Osteocyte (in vitro differentiated cells): ENCODE data around the gene NXPH1. TPM values are rescaled to one million over a fixed set of nuclear protein-coding genes. Genes with fewer than 3 reads are reported as not detected.
"Not testable (repeated sequence)": the region's sequence is repeated elsewhere in the genome, so short reads cannot be mapped to it uniquely, and the experiment has no call there.

ENCODE experiments used
- DNase-seq: peaks from one replicate; pipeline ENCODE4 v3.0.0; 2021; ENCODE audit warnings: mixed read lengths; ENCODE audit not compliant: unreplicated experiment; ENCODE audit errors: extremely low spot score
- H3K27ac Mint-ChIP-seq: one replicate; pipeline ENCODE4 v1.8.0; 2021; ENCODE audit warnings: mild to moderate bottlenecking, mixed read lengths; ENCODE audit not compliant: unreplicated experiment
- H3K27me3 Mint-ChIP-seq: one replicate; pipeline ENCODE4 v1.8.0; 2021; ENCODE audit warnings: mixed read lengths; ENCODE audit not compliant: unreplicated experiment
- H3K36me3 Mint-ChIP-seq: one replicate; pipeline ENCODE4 v1.8.0; 2021; ENCODE audit warnings: mixed read lengths; ENCODE audit not compliant: unreplicated experiment
- H3K4me1 Mint-ChIP-seq: one replicate; pipeline ENCODE4 v1.8.0; 2021; ENCODE audit warnings: mixed read lengths; ENCODE audit not compliant: unreplicated experiment
- H3K4me3 Mint-ChIP-seq: one replicate; pipeline ENCODE4 v1.8.0; 2021; ENCODE audit warnings: mild to moderate bottlenecking, moderate library complexity, mixed read lengths; ENCODE audit not compliant: unreplicated experiment
- H3K9me3 Mint-ChIP-seq: one replicate; pipeline ENCODE4 v1.8.0; 2021; ENCODE audit warnings: mixed read lengths; ENCODE audit not compliant: unreplicated experiment
- CTCF ChIP-seq: fragments of 200-600 bp; sonication (generic); IDR thresholded peaks from 2 replicates; pipeline ENCODE4 v1.5.0; 2021; ENCODE audit warnings: antibody characterized with exemption, mild to moderate bottlenecking, moderate library complexity
- total RNA-seq: library from RNA; stranded (reverse); gene quantifications from 2 replicates; pipeline ENCODE4 v1.2.1, GENCODE V29; 2021

The NXPH1 gene
- total RNA-seq, 1 donor from 2014 or later, result not detected

GRCh38 chr7:8702807-8703206 lies 269.4 kb downstream of the NXPH1 start:
- Mint-ChIP-seq H3K27me3 (no peaks in the 10 kb centered on the region), H3K27ac (no peak overlapping the region), H3K4me1 (no peaks in the 10 kb centered on the region), H3K4me3 (no peak overlapping the region), H3K9me3 (no peaks in the 10 kb centered on the region), H3K36me3 (no peaks in the 10 kb centered on the region)
- no peak for DNase-seq
- TF ChIP-seq CTCF, result no peak

GRCh38 chr7:8710124-8710523 lies 276.7 kb downstream of the NXPH1 start:
- Mint-ChIP-seq H3K4me1 (no peaks in the 10 kb centered on the region), H3K4me3 (no peak overlapping the region), H3K27ac (no peak overlapping the region), H3K9me3 (peaks cover 12% of the 10 kb centered on the region), H3K36me3 (no peaks in the 10 kb centered on the region), H3K27me3 (no peaks in the 10 kb centered on the region)
- no peak for TF ChIP-seq CTCF
- no peak for DNase-seq

- Mint-ChIP-seq H3K9me3 (peaks cover 17% of the 10 kb centered on the region), H3K27ac (no peak overlapping the region), H3K27me3 (no peaks in the 10 kb centered on the region), H3K4me3 (no peak overlapping the region), H3K36me3 (no peaks in the 10 kb centered on the region), H3K4me1 (no peaks in the 10 kb centered on the region)
- DNase-seq, result no peak
- TF ChIP-seq CTCF, result no peak
Observed at GRCh38 chr7:8714791-8715190, 281.4 kb downstream of the NXPH1 start.

GRCh38 chr7:8719102-8719501 lies 285.7 kb downstream of the NXPH1 start:
- H3K4me3 Mint-ChIP-seq, result no peak overlapping the region
- peaks cover 5% of the 10 kb centered on the region for H3K9me3 Mint-ChIP-seq
- H3K4me1 Mint-ChIP-seq, result no peaks in the 10 kb centered on the region
- H3K27ac Mint-ChIP-seq, result no peak overlapping the region
- H3K36me3 Mint-ChIP-seq, result no peaks in the 10 kb centered on the region
- no peak for DNase-seq
- TF ChIP-seq CTCF, result no peak
- no peaks in the 10 kb centered on the region for H3K27me3 Mint-ChIP-seq

- Mint-ChIP-seq H3K4me1 (no peaks in the 10 kb centered on the region), H3K27me3 (no peaks in the 10 kb centered on the region), H3K36me3 (no peaks in the 10 kb centered on the region), H3K27ac (no peak overlapping the region), H3K9me3 (no peaks in the 10 kb centered on the region), H3K4me3 (no peak overlapping the region)
- peak; percentile 50 for TF ChIP-seq CTCF
- DNase-seq, result no peak
Observed at GRCh38 chr7:8724080-8724718, 290.8 kb downstream of the NXPH1 start.

GRCh38 chr7:8731756-8732155 lies 298.3 kb downstream of the NXPH1 start:
- not testable (repeated sequence) for H3K4me3 Mint-ChIP-seq, DNase-seq, H3K4me1 Mint-ChIP-seq, H3K27me3 Mint-ChIP-seq, H3K27ac Mint-ChIP-seq, H3K36me3 Mint-ChIP-seq
- peaks cover 14% of the 10 kb centered on the region for H3K9me3 Mint-ChIP-seq
